HepG2 (cell line): ENCODE data around the gene PCGF6. TPM values are rescaled to one million over a fixed set of nuclear protein-coding genes. Genes with fewer than 3 reads are reported as not detected.

Experiments used
- BHLHE40 ChIP-seq: IDR thresholded peaks from 2 replicates; pipeline ENCODE4 v1.6.1; 2011; ENCODE audit warnings: low read length, improper control_type of control experiment
- CCDC6 ChIP-seq: sonication (generic); formaldehyde crosslinking; IDR thresholded peaks from 2 replicates; pipeline ENCODE4 v1.8.1; 2022; ENCODE audit warnings: mild to moderate bottlenecking, missing genetic modification reagents, moderate library complexity
- FOXM1 ChIP-seq: sonication (generic); formaldehyde crosslinking; IDR thresholded peaks from 2 replicates; pipeline ENCODE4 v1.5.0; 2020; ENCODE audit warnings: missing genetic modification reagents
- GATAD2A ChIP-seq: IDR thresholded peaks from 2 replicates; pipeline ENCODE4 v1.6.1; 2016
- HNF4G ChIP-seq, 2 experiments: sonication (generic) in 1 of 2; formaldehyde crosslinking in 1 of 2; IDR thresholded peaks; 2 replicates each; pipeline versions ENCODE4 v1.4.0 to v1.6.1; 2011 to 2020; ENCODE audit warnings: borderline replicate concordance in 2 of 2, low read depth in 2 of 2, mild to moderate bottlenecking in 2 of 2, low read length in 1 of 2, missing genetic modification reagents in 1 of 2, moderate library complexity in 1 of 2
- IKZF4 ChIP-seq: sonication (generic); formaldehyde crosslinking; IDR thresholded peaks from 2 replicates; pipeline ENCODE4 v1.5.1; 2020; ENCODE audit warnings: borderline replicate concordance, mild to moderate bottlenecking, low read depth, missing genetic modification reagents; ENCODE audit errors: not compliant biosample characterization
- KDM2A ChIP-seq: sonication (generic); formaldehyde crosslinking; IDR thresholded peaks from 2 replicates; pipeline ENCODE4 v1.4.0; 2020; ENCODE audit warnings: low read depth, missing genetic modification reagents, borderline replicate concordance
- KMT2B ChIP-seq: IDR thresholded peaks from 2 replicates; pipeline ENCODE4 v1.6.1; 2016; ENCODE audit warnings: missing genetic modification reagents, missing compliant biosample characterization
- MBNL3 ChIP-seq: fragments of 250-450 bp; sonication (Bioruptor Pico); conservative IDR thresholded peaks from 2 replicates; pipeline ENCODE4 v1.8.0; 2022; ENCODE audit warnings: mild to moderate bottlenecking, inconsistent platforms
- NBN ChIP-seq: fragments of 450-650 bp; conservative IDR thresholded peaks from 2 replicates; pipeline ENCODE4 v1.6.1; 2017
- NFE2L1 ChIP-seq: sonication (generic); formaldehyde crosslinking; IDR thresholded peaks from 2 replicates; pipeline ENCODE4 v1.4.0; 2020; ENCODE audit warnings: missing genetic modification reagents, mild to moderate bottlenecking, borderline replicate concordance
- NFIC ChIP-seq: IDR thresholded peaks from 2 replicates; pipeline ENCODE4 v1.6.1; 2012; ENCODE audit warnings: mild to moderate bottlenecking, low read length, inconsistent platforms
- PITX1 ChIP-seq: sonication (generic); formaldehyde crosslinking; IDR thresholded peaks from 2 replicates; pipeline ENCODE4 v1.5.1; 2020; ENCODE audit warnings: mild to moderate bottlenecking, missing genetic modification reagents
- RBFOX2 ChIP-seq: fragments of 200-400 bp; formaldehyde crosslinking; IDR thresholded peaks from 2 replicates; pipeline ENCODE4 v1.6.1; 2017; ENCODE audit warnings: low read depth, mild to moderate bottlenecking, low read length
- RXRB ChIP-seq: IDR thresholded peaks from 2 replicates; pipeline ENCODE4 v1.6.1; 2016; ENCODE audit warnings: borderline replicate concordance, missing genetic modification reagents, missing compliant biosample characterization
- SNAPC2 ChIP-seq: sonication (generic); formaldehyde crosslinking; IDR thresholded peaks from 2 replicates; pipeline ENCODE4 v1.8.1; 2022; ENCODE audit warnings: mild to moderate bottlenecking, missing genetic modification reagents
- TAF15 ChIP-seq: fragments of 200-400 bp; formaldehyde crosslinking; IDR thresholded peaks from one replicate; pipeline ENCODE4 v1.6.1; 2018; ENCODE audit warnings: mild to moderate bottlenecking, low read depth, low read length; ENCODE audit not compliant: poor library complexity, severe bottlenecking
- ZC3H4 ChIP-seq: sonication (generic); formaldehyde crosslinking; IDR thresholded peaks from 2 replicates; pipeline ENCODE4 v1.4.0; 2020; ENCODE audit warnings: missing genetic modification reagents, borderline replicate concordance
- ZFP90 ChIP-seq: sonication (generic); formaldehyde crosslinking; IDR thresholded peaks from 2 replicates; pipeline ENCODE4 v1.8.0; 2022; ENCODE audit warnings: missing genetic modification reagents, mild to moderate bottlenecking, inconsistent platforms, borderline replicate concordance
- ZKSCAN1 ChIP-seq: fragments of 150-350 bp; IDR thresholded peaks from 2 replicates; pipeline ENCODE4 v1.6.1; 2014; ENCODE audit warnings: low read length
- ZMAT3 ChIP-seq: sonication (generic); formaldehyde crosslinking; conservative IDR thresholded peaks from 2 replicates; pipeline ENCODE4 v1.7.0; 2021; ENCODE audit warnings: missing genetic modification reagents
- ZNF10 ChIP-seq: sonication (generic); formaldehyde crosslinking; IDR thresholded peaks from 2 replicates; pipeline ENCODE4 v1.4.0; 2020; ENCODE audit warnings: mild to moderate bottlenecking, low read depth, missing genetic modification reagents, borderline replicate concordance
- ZNF253 ChIP-seq: sonication (generic); formaldehyde crosslinking; IDR thresholded peaks from 2 replicates; pipeline ENCODE4 v1.8.0; 2022; ENCODE audit warnings: mild to moderate bottlenecking, missing genetic modification reagents, borderline replicate concordance
- ZNF264 ChIP-seq: sonication (generic); formaldehyde crosslinking; IDR thresholded peaks from 2 replicates; pipeline ENCODE4 v1.4.0; 2020; ENCODE audit warnings: missing genetic modification reagents
- ZNF510 ChIP-seq: sonication (generic); formaldehyde crosslinking; IDR thresholded peaks from 2 replicates; pipeline ENCODE4 v1.4.0; 2020; ENCODE audit warnings: low read depth, mild to moderate bottlenecking, missing genetic modification reagents
- ZNF569 ChIP-seq: sonication (generic); formaldehyde crosslinking; IDR thresholded peaks from 2 replicates; pipeline ENCODE4 v1.5.0; 2020; ENCODE audit warnings: mild to moderate bottlenecking, missing genetic modification reagents, moderate library complexity, borderline replicate concordance
- ZNF776 ChIP-seq: sonication (generic); formaldehyde crosslinking; IDR thresholded peaks from 2 replicates; pipeline ENCODE4 v1.4.0; 2020; ENCODE audit warnings: mild to moderate bottlenecking, missing genetic modification reagents
- ZNF781 ChIP-seq: sonication (generic); formaldehyde crosslinking; IDR thresholded peaks from 2 replicates; pipeline ENCODE4 v1.5.1; 2020; ENCODE audit warnings: borderline replicate concordance, mild to moderate bottlenecking, missing genetic modification reagents; ENCODE audit errors: not compliant biosample characterization
- polyA plus RNA-seq, 8 experiments: library from polyadenylated mRNA; depleted of rRNA in 3 of 8; stranded (reverse) in 7 of 8; unstranded in 1 of 8; fragments of >200 nt; fragmentation: Illumina TruSeq in 4 of 8; extraction: Trizol in 4 of 8; gene quantifications; 2 replicates each; pipeline versions ENCODE4 v1.2.1 to v1.2.3, GENCODE V29; 2011 to 2016; ENCODE audit warnings: low read depth in 4 of 8, missing spikeins in 1 of 8, mixed read lengths in 1 of 8; ENCODE audit not compliant: insufficient read depth in 1 of 8
- total RNA-seq, 5 experiments: library from RNA; depleted of rRNA; stranded (reverse); fragments of >200 nt; fragmentation: Illumina TruSeq; extraction: Trizol; gene quantifications; 2 replicates each; pipeline ENCODE4 v1.2.3, GENCODE V29; 2016; ENCODE audit warnings: low read depth in 1 of 5
- TF ChIP-seq, protein P1 (sequence below): sonication (generic); formaldehyde crosslinking; IDR thresholded peaks from 2 replicates; pipeline ENCODE4 v1.4.0; 2020; ENCODE audit warnings: mild to moderate bottlenecking, missing genetic modification reagents
- TF ChIP-seq, protein P2 (sequence below): IDR thresholded peaks from 2 replicates; pipeline ENCODE4 v1.6.1; 2012; ENCODE audit warnings: low read depth, low read length, improper control_type of control experiment
- TF ChIP-seq, protein P3 (sequence below): IDR thresholded peaks from 2 replicates; pipeline ENCODE4 v1.6.1; 2016; ENCODE audit warnings: low read depth, control low read depth

The PCGF6 gene
- total and polyA plus RNA-seq, 2 of the 13 experiments (the other 11 are each of a cell fraction or from before 2014, with no cell fraction given): 5.2 to 19.4 TPM

DNA sequence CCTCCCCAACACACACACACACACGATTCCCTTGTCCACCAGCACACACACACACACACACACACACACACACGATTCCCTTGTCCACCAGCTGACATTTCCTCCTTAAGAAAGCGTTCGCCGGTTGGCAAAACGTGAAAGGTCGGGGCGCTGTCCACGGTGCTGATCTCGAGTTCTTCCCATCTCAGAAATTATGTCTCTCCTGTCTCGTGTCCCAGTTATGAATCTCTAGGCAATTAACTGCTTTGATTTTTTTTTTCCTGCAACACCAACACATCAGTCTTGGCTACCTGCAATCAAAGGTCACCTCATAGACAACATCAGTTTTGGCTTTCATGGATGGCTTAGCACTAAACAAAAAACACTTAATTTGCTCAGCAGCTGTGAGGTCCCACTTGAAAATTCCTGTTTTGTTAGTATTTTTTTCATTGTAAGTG, 72.1 kb downstream of the PCGF6 start (continued):
- TF ChIP-seq ZNF10 (CRISPR knock-in tag) (no peak), PITX1 (CRISPR knock-in tag) (no peak), ZNF510 (CRISPR knock-in tag) (no peak), NFE2L1 (CRISPR knock-in tag) (no peak), SNAPC2 (CRISPR knock-in tag) (no peak), ZMAT3 (CRISPR knock-in tag) (no peak), IKZF4 (CRISPR knock-in tag) (peak; percentile 52), GATAD2A (no peak), TAF15 (no peak), BHLHE40 (no peak), ZC3H4 (no peak), ZNF253 (CRISPR knock-in tag) (no peak), FOXM1 (CRISPR knock-in tag) (no peak), MBNL3 (CRISPR knock-in tag) (no peak), ZNF776 (CRISPR knock-in tag) (no peak), ZNF781 (no peak), KMT2B (CRISPR knock-in tag) (no peak), ZNF569 (CRISPR knock-in tag) (no peak), RBFOX2 (no peak), NFIC (no peak), ZFP90 (CRISPR knock-in tag) (no peak), KDM2A (CRISPR knock-in tag) (0 out of 2 replicates have a peak, but pooled peaks have one; percentile 28), RXRB (CRISPR knock-in tag) (no peak), HNF4G (IDR thresholded peaks at IDR 0.05; ENCODE audit: borderline replicate concordance, low read depth, low read length) (no peak), HNF4G (CRISPR knock-in tag; IDR thresholded peaks at IDR 0.05; ENCODE audit: borderline replicate concordance, low read depth) (no peak), ZNF264 (CRISPR knock-in tag) (no peak), ZKSCAN1 (no peak), CCDC6 (CRISPR knock-in tag) (no peak), NBN (no peak)
- TF ChIP-seq, protein P1, sequence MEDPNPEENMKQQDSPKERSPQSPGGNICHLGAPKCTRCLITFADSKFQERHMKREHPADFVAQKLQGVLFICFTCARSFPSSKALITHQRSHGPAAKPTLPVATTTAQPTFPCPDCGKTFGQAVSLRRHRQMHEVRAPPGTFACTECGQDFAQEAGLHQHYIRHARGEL: no peak
- TF ChIP-seq, protein P2, sequence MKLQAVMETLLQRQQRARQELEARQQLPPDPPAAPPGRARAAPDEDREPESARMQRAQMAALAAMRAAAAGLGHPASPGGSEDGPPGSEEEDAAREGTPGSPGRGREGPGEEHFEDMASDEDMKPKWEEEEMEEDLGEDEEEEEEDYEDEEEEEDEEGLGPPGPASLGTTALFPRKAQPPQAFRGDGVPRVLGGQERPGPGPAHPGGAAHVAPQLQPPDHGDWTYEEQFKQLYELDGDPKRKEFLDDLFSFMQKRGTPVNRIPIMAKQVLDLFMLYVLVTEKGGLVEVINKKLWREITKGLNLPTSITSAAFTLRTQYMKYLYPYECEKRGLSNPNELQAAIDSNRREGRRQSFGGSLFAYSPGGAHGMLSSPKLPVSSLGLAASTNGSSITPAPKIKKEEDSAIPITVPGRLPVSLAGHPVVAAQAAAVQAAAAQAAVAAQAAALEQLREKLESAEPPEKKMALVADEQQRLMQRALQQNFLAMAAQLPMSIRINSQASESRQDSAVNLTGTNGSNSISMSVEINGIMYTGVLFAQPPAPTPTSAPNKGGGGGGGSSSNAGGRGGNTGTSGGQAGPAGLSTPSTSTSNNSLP: no peak
- TF ChIP-seq, protein P3, sequence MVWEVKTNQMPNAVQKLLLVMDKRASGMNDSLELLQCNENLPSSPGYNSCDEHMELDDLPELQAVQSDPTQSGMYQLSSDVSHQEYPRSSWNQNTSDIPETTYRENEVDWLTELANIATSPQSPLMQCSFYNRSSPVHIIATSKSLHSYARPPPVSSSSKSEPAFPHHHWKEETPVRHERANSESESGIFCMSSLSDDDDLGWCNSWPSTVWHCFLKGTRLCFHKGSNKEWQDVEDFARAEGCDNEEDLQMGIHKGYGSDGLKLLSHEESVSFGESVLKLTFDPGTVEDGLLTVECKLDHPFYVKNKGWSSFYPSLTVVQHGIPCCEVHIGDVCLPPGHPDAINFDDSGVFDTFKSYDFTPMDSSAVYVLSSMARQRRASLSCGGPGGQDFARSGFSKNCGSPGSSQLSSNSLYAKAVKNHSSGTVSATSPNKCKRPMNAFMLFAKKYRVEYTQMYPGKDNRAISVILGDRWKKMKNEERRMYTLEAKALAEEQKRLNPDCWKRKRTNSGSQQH (CRISPR knock-in tag): 0 out of 2 replicates have a peak, but pooled peaks have one; percentile 37
